Adipocyte (in vitro differentiated cells): Measurements from ENCODE around the gene UBIAD1.

Source experiments
- DNase-seq: peaks from one replicate; pipeline ENCODE4 v3.0.0-alpha.2; 2015; ENCODE audit warnings: low read depth
- H3K27me3 ChIP-seq: replicated peaks from 2 replicates; pipeline ENCODE4 v1.7.0; 2013; ENCODE audit warnings: mild to moderate bottlenecking, low read length, moderate library complexity; ENCODE audit not compliant: control insufficient read depth, insufficient read depth
- H3K36me3 ChIP-seq: 2 replicates; pipeline ENCODE4 v1.7.0; 2013; ENCODE audit warnings: low read length, mild to moderate bottlenecking, moderate library complexity; ENCODE audit not compliant: control insufficient read depth, insufficient read depth, severe bottlenecking
- H3K4me1 ChIP-seq: 2 replicates; pipeline ENCODE4 v1.7.0; 2013; ENCODE audit warnings: mild to moderate bottlenecking, low read length, moderate library complexity; ENCODE audit not compliant: control insufficient read depth, insufficient read depth
- H3K4me3 ChIP-seq: 2 replicates; pipeline ENCODE4 v1.7.0; 2013; ENCODE audit warnings: mild to moderate bottlenecking, low read length, moderate library complexity
- H3K9ac ChIP-seq: 2 replicates; pipeline ENCODE4 v1.7.0; 2013; ENCODE audit warnings: mild to moderate bottlenecking, low read length, moderate library complexity
- H3K9me3 ChIP-seq: 2 replicates; pipeline ENCODE4 v1.7.0; 2013; ENCODE audit warnings: mild to moderate bottlenecking, low read length, moderate library complexity; ENCODE audit not compliant: control insufficient read depth

Gene UBIAD1

GRCh38 chr1:11334261-11334804, 61.3 kb downstream of the UBIAD1 start:
- no peaks in the 10 kb centered on the region for H3K4me1 ChIP-seq
- no peak for DNase-seq
- H3K4me3 ChIP-seq, result no peak overlapping the region

GRCh38 chr1:11334821-11335220, 61.8 kb downstream of the UBIAD1 start:
- Histone ChIP-seq H3K4me3 (no peak overlapping the region), H3K36me3 (no peaks in the 10 kb centered on the region), H3K4me1 (no peaks in the 10 kb centered on the region), H3K9me3 (no peaks in the 10 kb centered on the region), H3K27me3 (peaks cover 19% of the 10 kb centered on the region), H3K9ac (no peak overlapping the region)
- no peak for DNase-seq

More at GRCh38 chr1:11334261-11334804, 61.3 kb downstream of the UBIAD1 start:
- H3K9ac ChIP-seq, result no peak overlapping the region
- H3K27me3 ChIP-seq, result peaks cover 19% of the 10 kb centered on the region
- H3K36me3 ChIP-seq, result no peaks in the 10 kb centered on the region
- no peaks in the 10 kb centered on the region for H3K9me3 ChIP-seq

- no peak overlapping the region for H3K4me3 ChIP-seq
- no peak for DNase-seq
- no peaks in the 10 kb centered on the region for H3K9me3 ChIP-seq
- H3K36me3 ChIP-seq, result no peaks in the 10 kb centered on the region
- H3K4me1 ChIP-seq, result peaks cover 2% of the 10 kb centered on the region
- peaks cover 24% of the 10 kb centered on the region for H3K27me3 ChIP-seq
- no peak overlapping the region for H3K9ac ChIP-seq
Observed at GRCh38 chr1:11335417-11336056, 62.5 kb downstream of the UBIAD1 start.

- H3K9me3 ChIP-seq, result no peaks in the 10 kb centered on the region
- peaks cover 45% of the 10 kb centered on the region for H3K27me3 ChIP-seq
- no peak overlapping the region for H3K4me3 ChIP-seq
- H3K36me3 ChIP-seq, result no peaks in the 10 kb centered on the region
- H3K9ac ChIP-seq, result no peak overlapping the region
- peak; percentile 42 for DNase-seq
- H3K4me1 ChIP-seq, result peaks cover 14% of the 10 kb centered on the region
Observed at GRCh38 chr1:11337580-11338073, 64.6 kb downstream of the UBIAD1 start.
